GM12878 (cell line): ENCODE measurements around the gene GPR107. TPM values are rescaled to one million over a fixed set of nuclear protein-coding genes. Genes with fewer than 3 reads are reported as not detected.

ENCODE experiments used
- ATF2 ChIP-seq: IDR thresholded peaks from 2 replicates; pipeline ENCODE4 v1.6.1; 2012; ENCODE audit warnings: low read length, inconsistent platforms
- ATF7 ChIP-seq: fragments of 450-650 bp; IDR thresholded peaks from 2 replicates; pipeline ENCODE4 v1.6.1; 2016; ENCODE audit warnings: low read depth, mild to moderate bottlenecking
- BCL3 ChIP-seq: IDR thresholded peaks from 2 replicates; pipeline ENCODE4 v1.6.1; 2011; ENCODE audit warnings: borderline replicate concordance, low read depth, mild to moderate bottlenecking, moderate library complexity, low read length; ENCODE audit not compliant: insufficient read depth, poor library complexity, severe bottlenecking
- BHLHE40 ChIP-seq, 2 experiments: fragments of 450-650 bp in 1 of 2; IDR thresholded peaks; 2 replicates each; pipeline ENCODE4 v1.6.1; 2011 to 2017; ENCODE audit warnings: low read depth in 2 of 2, borderline replicate concordance in 1 of 2, improper control_type of control experiment in 1 of 2, low read length in 1 of 2, mild to moderate bottlenecking in 1 of 2
- CBFB ChIP-seq: IDR thresholded peaks from 2 replicates; pipeline ENCODE4 v1.6.1; 2016; ENCODE audit warnings: antibody characterized with exemption, low read depth
- CREB1 ChIP-seq: IDR thresholded peaks from 2 replicates; pipeline ENCODE4 v1.6.1; 2012; ENCODE audit warnings: low read depth, mild to moderate bottlenecking, inconsistent platforms
- EED ChIP-seq: sonication (generic); IDR thresholded peaks from 2 replicates; pipeline ENCODE4 v1.6.1; 2016; ENCODE audit warnings: antibody characterized with exemption, low read depth
- GABPA ChIP-seq: IDR thresholded peaks from 2 replicates; pipeline ENCODE4 v1.6.1; 2014; ENCODE audit warnings: antibody characterized with exemption, low read depth, mild to moderate bottlenecking, inconsistent platforms
- HCFC1 ChIP-seq: fragments of 150-350 bp; IDR thresholded peaks from 2 replicates; pipeline ENCODE4 v1.6.1; 2014; ENCODE audit warnings: low read length
- HDAC2 ChIP-seq: fragments of 200-600 bp; sonication (generic); IDR thresholded peaks from 2 replicates; pipeline ENCODE4 v1.6.1; 2017
- IRF5 ChIP-seq: fragments of 450-650 bp; IDR thresholded peaks from 2 replicates; pipeline ENCODE4 v1.6.1; 2017; ENCODE audit warnings: borderline replicate concordance
- LARP7 ChIP-seq: fragments of 450-650 bp; IDR thresholded peaks from 2 replicates; pipeline ENCODE4 v1.6.1; 2017; ENCODE audit warnings: mild to moderate bottlenecking
- MEF2A ChIP-seq: IDR thresholded peaks from 2 replicates; pipeline ENCODE4 v1.6.1; 2011; ENCODE audit warnings: low read depth, mild to moderate bottlenecking, low read length, moderate library complexity; ENCODE audit not compliant: insufficient read depth
- RAD51 ChIP-seq: fragments of 450-650 bp; IDR thresholded peaks from 2 replicates; pipeline ENCODE4 v1.6.1; 2016; ENCODE audit warnings: moderate library complexity, mild to moderate bottlenecking, inconsistent platforms
- RB1 ChIP-seq: fragments of 450-650 bp; formaldehyde crosslinking; IDR thresholded peaks from 2 replicates; pipeline ENCODE4 v1.6.1; 2017; ENCODE audit warnings: mild to moderate bottlenecking, borderline replicate concordance
- REST ChIP-seq: IDR thresholded peaks from 2 replicates; pipeline ENCODE4 v1.6.1; 2012; ENCODE audit warnings: mild to moderate bottlenecking, low read depth, low read length
- TCF7 ChIP-seq: IDR thresholded peaks from 2 replicates; pipeline ENCODE4 v1.6.1; 2014; ENCODE audit warnings: antibody characterized with exemption, borderline replicate concordance
- USF1 ChIP-seq: IDR thresholded peaks from 2 replicates; pipeline ENCODE4 v1.6.1; 2011; ENCODE audit warnings: borderline replicate concordance, low read depth, mild to moderate bottlenecking, moderate library complexity, mixed read lengths, low read length; ENCODE audit not compliant: insufficient read depth; ENCODE audit errors: extremely low read length
- ZBED1 ChIP-seq: IDR thresholded peaks from 2 replicates; pipeline ENCODE4 v1.6.1; 2016; ENCODE audit warnings: borderline replicate concordance
- ZNF384 ChIP-seq: IDR thresholded peaks from 2 replicates; pipeline ENCODE4 v1.6.1; 2012; ENCODE audit warnings: low read depth, mild to moderate bottlenecking, low read length, improper control_type of control experiment, borderline replicate concordance
- polyA plus RNA-seq, 11 experiments: library from polyadenylated mRNA; depleted of rRNA in 4 of 11; unstranded in 6 of 11; stranded (reverse) in 5 of 11; fragments of >200 nt; fragmentation: Nextera tagmentation in 4 of 11; fragmentation: Illumina TruSeq in 1 of 11; extraction: Ambion mirVana in 4 of 11; extraction: Trizol in 1 of 11; gene quantifications; 1 replicate in 1 of 11; 2 replicates in 10 of 11; pipeline versions ENCODE4 v1.2.1 to v1.2.3, GENCODE V29; 2011 to 2016; ENCODE audit warnings: inconsistent platforms in 2 of 11, missing spikeins in 2 of 11, low read depth in 1 of 11
- total RNA-seq, 4 experiments: library from RNA; depleted of rRNA in 3 of 4; stranded (reverse); fragments of >200 nt in 3 of 4; fragmentation: Illumina TruSeq in 1 of 4; extraction: Trizol in 1 of 4; gene quantifications; 2 replicates each; pipeline versions ENCODE4 v1.2.1 to v1.2.3, GENCODE V29; 2013 to 2021

The GPR107 gene
- total and polyA plus RNA-seq, 10 of the 15 experiments (the other 5 are each of a cell fraction or from before 2014, with no cell fraction given), result 2.7 to 21.4 (median 10.6) TPM

- TF ChIP-seq USF1 (no peak), HCFC1 (no peak), MEF2A (peak; percentile 82), IRF5 (no peak), CREB1 (no peak), LARP7 (no peak), TCF7 (peak; percentile 67; the same call in 1 of the 2 replicates), CBFB (no peak), ATF7 (peak; percentile 52), EED (no peak), ZNF384 (no peak), BCL3 (no peak), RB1 (no peak), GABPA (no peak), RAD51 (no peak), REST (no peak), HDAC2 (no peak), BHLHE40 (IDR thresholded peaks at IDR 0.05; ENCODE audit: borderline replicate concordance in 1 of 2, low read depth in 2 of 2, low read length in 1 of 2) (peak in 1 of 2 experiments; percentile 30; a peak in 1 of 4 replicates), ZBED1 (peak; percentile 57; the same call in 1 of the 2 replicates), ATF2 (peak; percentile 88)
These were observed 24.3 kb upstream of the GPR107 start (continued) for GRCh38 chr9:130029223-130029973.
